ENCODE data around the gene ZNF474. TPM values are rescaled to one million over a fixed set of nuclear protein-coding genes. Genes with fewer than 3 reads are reported as not detected.

ZNF474 gene
- total RNA-seq, 4 donors from 2014 or later, result not detected

DNA sequence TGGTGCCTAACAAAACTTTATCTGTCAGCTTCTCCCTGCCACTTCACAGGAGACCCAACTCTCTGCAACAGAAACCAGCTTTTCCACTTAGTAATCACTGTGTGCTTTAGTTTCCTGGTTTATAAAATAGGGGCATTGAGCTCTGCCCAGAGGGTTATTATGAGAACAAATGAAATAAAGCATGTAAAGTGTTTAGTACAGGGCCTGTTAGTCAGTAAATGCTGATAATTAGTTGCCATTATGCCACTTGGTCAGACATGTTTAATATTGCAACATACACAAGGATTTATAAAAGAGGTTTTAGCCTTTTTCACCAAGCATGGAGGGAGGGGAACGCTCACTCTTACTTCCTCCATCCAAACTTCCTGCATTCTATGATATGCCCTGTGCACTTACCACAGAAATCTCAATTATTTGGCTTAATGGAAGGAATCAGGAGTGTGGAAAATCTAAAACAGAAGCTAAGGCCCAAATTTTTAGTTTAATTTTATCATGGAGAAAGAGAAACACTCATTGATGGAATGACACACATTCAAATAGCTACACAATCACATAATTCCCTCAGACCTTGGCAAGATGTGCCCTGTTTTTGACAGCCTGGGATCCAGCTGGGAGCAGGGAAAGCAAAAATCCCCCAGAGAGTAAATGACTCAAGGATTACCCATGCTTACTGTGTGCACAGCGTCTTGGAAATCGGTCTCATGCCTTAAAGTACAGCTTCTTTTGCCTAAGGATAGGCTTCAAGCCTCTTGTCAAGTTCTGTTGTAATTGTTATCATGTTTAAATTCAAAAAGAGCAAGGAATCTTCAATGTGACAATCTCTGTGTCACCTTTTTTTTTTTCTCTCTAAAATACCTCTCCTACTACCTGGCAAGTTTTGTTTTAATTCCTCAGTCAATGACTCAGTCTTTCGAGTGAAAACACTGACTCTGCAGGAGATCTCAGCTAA is 34.0 kb downstream of the ZNF474 start:
- no peaks in the 10 kb centered on the region for H3K36me3 ChIP-seq
- 58 to 66% methylated on average over 2 to 4 of the region's 4 CpGs for WGBS, 2 donors (ENCODE audit: low coverage in 1 of 2)
- H3K9me3 ChIP-seq, result no peaks in the 10 kb centered on the region
- intact Hi-C loops (cut with DNase I; ENCODE audit: low total_unique reads), result no loop called here
- H3K27me3 ChIP-seq, result no peaks in the 10 kb centered on the region
- in situ Hi-C loops (cut with MboI; ENCODE audit: low pct_ligation_motif_present in 1 of 4, low pct_unique_long_range_greater_than_20kb in 1 of 4, low sequenced_read_pairs in 3 of 4), result loop anchor here in 1 of 4 donors (25.0 kb wide), 1 partner anchor 201 kb away; the partner anchor contains the start of gene SRFBP1
- no peak for DNase-seq
- peaks cover 0 to 39% (median 19%) of the 10 kb centered on the region in 4 donors for H3K4me1 ChIP-seq
- H3K27ac ChIP-seq, result peak overlapping the region; percentile 17 to 56 (median 36)
- TF ChIP-seq EP300 (IDR thresholded peaks at IDR 0.05; ENCODE audit: low read depth), result no peak
- TF ChIP-seq, protein P1, sequence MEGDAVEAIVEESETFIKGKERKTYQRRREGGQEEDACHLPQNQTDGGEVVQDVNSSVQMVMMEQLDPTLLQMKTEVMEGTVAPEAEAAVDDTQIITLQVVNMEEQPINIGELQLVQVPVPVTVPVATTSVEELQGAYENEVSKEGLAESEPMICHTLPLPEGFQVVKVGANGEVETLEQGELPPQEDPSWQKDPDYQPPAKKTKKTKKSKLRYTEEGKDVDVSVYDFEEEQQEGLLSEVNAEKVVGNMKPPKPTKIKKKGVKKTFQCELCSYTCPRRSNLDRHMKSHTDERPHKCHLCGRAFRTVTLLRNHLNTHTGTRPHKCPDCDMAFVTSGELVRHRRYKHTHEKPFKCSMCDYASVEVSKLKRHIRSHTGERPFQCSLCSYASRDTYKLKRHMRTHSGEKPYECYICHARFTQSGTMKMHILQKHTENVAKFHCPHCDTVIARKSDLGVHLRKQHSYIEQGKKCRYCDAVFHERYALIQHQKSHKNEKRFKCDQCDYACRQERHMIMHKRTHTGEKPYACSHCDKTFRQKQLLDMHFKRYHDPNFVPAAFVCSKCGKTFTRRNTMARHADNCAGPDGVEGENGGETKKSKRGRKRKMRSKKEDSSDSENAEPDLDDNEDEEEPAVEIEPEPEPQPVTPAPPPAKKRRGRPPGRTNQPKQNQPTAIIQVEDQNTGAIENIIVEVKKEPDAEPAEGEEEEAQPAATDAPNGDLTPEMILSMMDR (IDR thresholded peaks at IDR 0.05), result no peak
- no peak overlapping the region for H3K4me3 ChIP-seq

DNA sequence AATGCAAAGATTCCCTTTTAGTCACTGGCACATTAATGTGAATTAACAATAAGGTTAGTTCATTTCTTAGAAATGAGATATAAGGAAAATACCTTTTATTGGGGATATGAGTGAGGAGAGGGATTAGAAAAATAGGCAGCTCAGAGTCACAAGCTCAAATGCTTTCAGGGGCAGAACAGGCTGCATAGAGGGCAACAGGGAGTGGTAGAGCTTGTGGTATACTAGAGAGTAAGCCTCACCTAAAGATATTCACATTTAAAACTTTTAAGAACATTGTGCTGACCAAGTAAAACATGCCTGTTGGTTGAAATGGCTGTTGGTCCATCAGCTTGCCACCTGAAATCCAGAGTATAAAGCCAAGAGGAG is 34.7 kb downstream of the ZNF474 start:
- intact Hi-C loops (cut with DNase I; ENCODE audit: low total_unique reads), result no loop called here
- TF ChIP-seq, protein P1 (IDR thresholded peaks at IDR 0.05), result no peak
- TF ChIP-seq POLR2AphosphoS5 (IDR thresholded peaks at IDR 0.05) (no peak), EP300 (IDR thresholded peaks at IDR 0.05; ENCODE audit: low read depth) (no peak), POLR2A (IDR thresholded peaks at IDR 0.05) (no peak)
- in situ Hi-C loops (cut with MboI; ENCODE audit: low pct_ligation_motif_present in 1 of 4, low pct_unique_long_range_greater_than_20kb in 1 of 4, low sequenced_read_pairs in 3 of 4), result loop anchor here in 1 of 4 donors (25.0 kb wide), 1 partner anchor 202 kb away; the partner anchor contains the start of gene SRFBP1
- Histone ChIP-seq H3K4me3 (no peak overlapping the region), H3K27ac (peak overlapping the region in 2 of 4 donors; percentile 50 to 56), H3K27me3 (no peaks in the 10 kb centered on the region), H3K9me3 (no peaks in the 10 kb centered on the region), H3K36me3 (no peaks in the 10 kb centered on the region), H3K4me1 (peaks cover 0 to 39% (median 19%) of the 10 kb centered on the region in 4 donors)
- DNase-seq, result no peak

DNA sequence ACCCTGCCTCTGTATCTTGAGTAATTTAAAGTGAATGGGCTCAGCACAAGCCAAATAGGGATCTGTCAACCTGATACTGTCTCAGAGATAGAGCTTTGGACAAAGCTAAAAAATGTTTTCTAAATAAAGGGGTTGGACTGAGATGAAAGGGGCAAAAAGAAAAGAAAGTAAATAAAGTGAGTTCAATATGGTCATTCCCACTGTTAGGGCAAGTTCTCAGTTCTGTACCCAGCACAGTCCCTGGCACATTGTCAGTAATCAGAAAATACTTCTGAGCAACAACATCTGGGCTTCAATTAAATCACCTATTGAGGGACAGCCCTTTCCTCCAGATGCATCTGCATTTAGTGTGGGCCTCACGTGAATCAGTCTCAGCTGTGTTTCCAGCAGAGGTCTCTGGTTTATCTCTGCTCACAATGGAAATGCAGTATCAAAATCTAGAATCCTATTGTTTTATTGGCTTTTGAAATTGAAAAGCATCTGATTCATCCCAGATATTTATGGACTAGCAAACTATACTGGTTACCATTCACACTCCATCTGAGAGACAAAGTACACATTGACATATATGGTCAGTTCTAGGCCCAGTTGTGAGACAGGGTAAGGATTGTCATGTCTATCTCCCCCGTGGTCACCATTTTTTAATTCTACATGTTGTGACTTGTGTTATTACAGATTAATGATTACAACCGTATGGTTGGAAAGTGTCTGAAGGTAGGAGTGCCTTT is 35.6 kb downstream of the ZNF474 start:
- TF ChIP-seq, protein P1 (IDR thresholded peaks at IDR 0.05), result no peak
- TF ChIP-seq EP300 (IDR thresholded peaks at IDR 0.05; ENCODE audit: low read depth), result no peak
- no peak for TF ChIP-seq POLR2AphosphoS5 (IDR thresholded peaks at IDR 0.05)
- TF ChIP-seq POLR2A (IDR thresholded peaks at IDR 0.05), result no peak
- in situ Hi-C loops (cut with MboI; ENCODE audit: low pct_ligation_motif_present in 1 of 4, low pct_unique_long_range_greater_than_20kb in 1 of 4, low sequenced_read_pairs in 3 of 4) (loop anchor here in 1 of 4 donors (25.0 kb wide), 1 partner anchor 203 kb away; the partner anchor contains the start of gene SRFBP1), intact Hi-C loops (cut with DNase I; ENCODE audit: low total_unique reads) (no loop called here)
- 36 to 48% methylated on average over 2 to 3 of the region's 3 CpGs for WGBS, 2 donors (ENCODE audit: low coverage in 1 of 2)
- no peak for DNase-seq
- Histone ChIP-seq H3K27ac (peak overlapping the region in 3 of 4 donors; percentile 17 to 56 (median 34)), H3K4me3 (no peak overlapping the region), H3K4me1 (peaks cover 0 to 39% (median 19%) of the 10 kb centered on the region in 4 donors), H3K27me3 (no peaks in the 10 kb centered on the region), H3K36me3 (no peaks in the 10 kb centered on the region), H3K9me3 (no peaks in the 10 kb centered on the region)

DNA sequence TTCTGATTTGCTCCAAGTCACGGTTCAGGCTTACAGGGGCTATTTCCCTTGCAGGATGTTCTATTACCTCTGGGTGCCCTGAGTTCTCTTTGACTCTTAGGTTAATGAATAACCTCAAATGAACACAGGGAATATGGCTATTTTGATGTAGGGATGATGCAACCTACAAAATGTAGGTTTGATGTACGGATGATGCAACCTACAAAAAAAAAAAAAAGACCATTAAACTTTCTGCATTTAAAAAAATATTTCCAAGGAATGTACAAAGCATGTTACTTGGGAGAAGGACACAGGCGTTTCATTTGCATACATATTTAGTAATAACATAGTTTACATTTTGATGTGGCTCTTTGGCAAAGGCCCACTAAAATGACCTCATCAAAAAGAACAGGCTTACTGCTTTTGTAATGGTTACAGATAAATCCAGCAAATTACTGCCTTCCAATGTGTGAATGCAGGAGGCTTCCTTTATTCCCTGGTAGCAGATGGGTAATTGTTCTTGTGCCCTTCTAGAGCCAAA is 36.3 kb downstream of the ZNF474 start:
- Histone ChIP-seq H3K4me3 (no peak overlapping the region), H3K36me3 (no peaks in the 10 kb centered on the region), H3K4me1 (peaks cover 0 to 39% (median 19%) of the 10 kb centered on the region in 4 donors), H3K9me3 (no peaks in the 10 kb centered on the region), H3K27me3 (no peaks in the 10 kb centered on the region), H3K27ac (peak overlapping the region; percentile 30 to 60 (median 55))
- in situ Hi-C loops (cut with MboI; ENCODE audit: low pct_ligation_motif_present in 1 of 4, low pct_unique_long_range_greater_than_20kb in 1 of 4, low sequenced_read_pairs in 3 of 4), result loop anchor here in 1 of 4 donors (25.0 kb wide), 1 partner anchor 203 kb away; the partner anchor contains the start of gene SRFBP1
- TF ChIP-seq POLR2AphosphoS5 (IDR thresholded peaks at IDR 0.05), result no peak
- no peak for TF ChIP-seq POLR2A (IDR thresholded peaks at IDR 0.05)
- no peak for TF ChIP-seq EP300 (IDR thresholded peaks at IDR 0.05; ENCODE audit: low read depth)
- TF ChIP-seq, protein P1 (IDR thresholded peaks at IDR 0.05), result no peak
- no peak for DNase-seq
- intact Hi-C loops (cut with DNase I; ENCODE audit: low total_unique reads), result no loop called here
- 21 to 42% methylated on average over 2 to 3 of the region's 3 CpGs for WGBS, 2 donors (ENCODE audit: low coverage in 1 of 2)

Data from transverse colon (tissue), 4 donors.